ENCODE measurements around the gene COA7.

- TF ChIP-seq EZH2 (IDR thresholded peaks at IDR 0.05; ENCODE audit: borderline replicate concordance, control insufficient read depth, low read depth, low read length) = no peak
- TF ChIP-seq CREB1 (IDR thresholded peaks at IDR 0.05; ENCODE audit: low read depth) = no peak
- TF ChIP-seq NKRF (conservative IDR thresholded peaks at IDR 0.05) = peak; percentile 75
- no peak for TF ChIP-seq ETV6 (conservative IDR thresholded peaks at IDR 0.05 in 1 of 2, IDR thresholded peaks at IDR 0.05 in 1 of 2; ENCODE audit: borderline replicate concordance in 1 of 2, low read depth in 1 of 2)
- no peak for TF ChIP-seq HDAC2 (IDR thresholded peaks at IDR 0.05)
- TF ChIP-seq CTCF (IDR thresholded peaks at IDR 0.05 in 2 of 3, conservative IDR thresholded peaks at IDR 0.05 in 1 of 3; ENCODE audit: control insufficient read depth in 2 of 3, extremely low read depth in 1 of 3, insufficient read depth in 1 of 3, low read depth in 3 of 3, low read length in 3 of 3) = no peak
- no peak for TF ChIP-seq ZNF592 (IDR thresholded peaks at IDR 0.05)
- no peak for TF ChIP-seq SP1 (IDR thresholded peaks at IDR 0.05; ENCODE audit: low read depth, low read length)
- peak; percentile 12; the same call in 1 of the 2 replicates for TF ChIP-seq PKNOX1 (IDR thresholded peaks at IDR 0.05)
- no peak for TF ChIP-seq JUNB (IDR thresholded peaks at IDR 0.05)
- no peak for TF ChIP-seq FOXM1 (IDR thresholded peaks at IDR 0.05; ENCODE audit: low read depth, low read length)
- no peak for TF ChIP-seq HSF1 (IDR thresholded peaks at IDR 0.05; ENCODE audit: low read depth, low read length)
- TF ChIP-seq POLR2A (IDR thresholded peaks at IDR 0.05; ENCODE audit: low read depth, low read length) = peak; percentile 69
- TF ChIP-seq RFX5 (IDR thresholded peaks at IDR 0.05; ENCODE audit: low read depth, low read length) = no peak
Observed at GRCh38 chr1:52726265-52727113, 28.3 kb upstream of the COA7 start, which contains the start of gene ZYG11B.
